T-helper 2 cell treated with Interferon-gamma antibody and Interleukin-4, amounts not matched to agents 5 μg/mL and 100 μg/mL, for 36 hours (primary cell): ENCODE data around the gene MAPK8IP3.
"Not testable (repeated sequence)": the region's sequence is repeated elsewhere in the genome, so short reads cannot be mapped to it uniquely, and the experiment has no call there.

Source experiments
- DNase-seq: peaks from one replicate; pipeline ENCODE4 v3.0.0; 2021; ENCODE audit warnings: low spot score
- H3K27ac Mint-ChIP-seq: one replicate; pipeline ENCODE4 v1.8.0; 2021; ENCODE audit warnings: mild to moderate bottlenecking, mixed read lengths
- H3K27me3 Mint-ChIP-seq: one replicate; pipeline ENCODE4 v1.8.0; 2021; ENCODE audit warnings: low read depth, mixed read lengths
- H3K36me3 Mint-ChIP-seq: one replicate; pipeline ENCODE4 v1.8.0; 2021; ENCODE audit warnings: low read depth, mixed read lengths
- H3K4me1 Mint-ChIP-seq: one replicate; pipeline ENCODE4 v1.8.0; 2021; ENCODE audit warnings: low read depth, mixed read lengths
- H3K4me3 Mint-ChIP-seq: one replicate; pipeline ENCODE4 v1.8.0; 2022; ENCODE audit warnings: mild to moderate bottlenecking, moderate library complexity, mixed read lengths
- H3K9me3 Mint-ChIP-seq: one replicate; pipeline ENCODE4 v1.8.0; 2021; ENCODE audit warnings: mixed read lengths

The MAPK8IP3 gene

DNA sequence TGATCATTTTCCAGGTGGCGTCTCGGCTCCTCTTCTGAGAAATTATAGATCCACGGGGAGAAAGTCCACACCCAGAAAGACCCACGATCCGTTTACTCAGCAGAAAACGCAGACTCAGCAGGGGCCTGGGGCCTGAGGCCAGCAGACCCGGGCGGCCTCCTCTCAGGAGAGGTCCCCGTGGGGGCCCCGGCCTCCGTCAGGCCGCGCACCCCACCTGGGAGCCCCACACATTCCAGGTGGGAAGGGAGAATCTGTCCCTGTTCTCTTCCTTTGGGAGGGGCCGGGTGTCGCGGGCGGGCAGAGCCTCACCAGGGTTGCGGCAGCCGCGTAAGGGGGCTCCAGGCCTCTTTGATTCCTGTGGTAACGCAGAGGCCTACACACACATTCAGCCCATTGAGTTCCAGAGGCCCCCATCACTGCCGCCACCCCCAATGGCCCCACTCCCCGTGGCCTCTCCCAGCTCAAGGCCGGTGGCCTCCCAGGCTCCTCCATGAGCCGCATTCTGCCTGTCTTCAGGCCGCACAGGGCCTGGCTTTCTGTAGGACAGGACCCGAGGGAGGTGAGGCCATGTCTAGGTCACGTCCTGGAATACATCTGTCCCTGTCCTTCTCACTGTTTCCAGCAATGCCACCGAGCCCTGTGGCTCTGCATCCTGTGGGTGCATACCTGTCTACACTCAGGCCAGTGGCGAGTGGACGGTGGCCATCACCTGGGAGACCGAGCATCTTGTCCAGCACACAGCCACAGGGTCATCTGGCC is 89.1 kb downstream of the MAPK8IP3 start:
- H3K9me3 Mint-ChIP-seq, result peaks cover 13% of the 10 kb centered on the region
- no peaks in the 10 kb centered on the region for H3K27me3 Mint-ChIP-seq
- no peak overlapping the region for H3K27ac Mint-ChIP-seq
- peaks cover 4% of the 10 kb centered on the region for H3K36me3 Mint-ChIP-seq
- no peaks in the 10 kb centered on the region for H3K4me1 Mint-ChIP-seq
- DNase-seq, result no peak
- H3K4me3 Mint-ChIP-seq, result no peak overlapping the region

DNA sequence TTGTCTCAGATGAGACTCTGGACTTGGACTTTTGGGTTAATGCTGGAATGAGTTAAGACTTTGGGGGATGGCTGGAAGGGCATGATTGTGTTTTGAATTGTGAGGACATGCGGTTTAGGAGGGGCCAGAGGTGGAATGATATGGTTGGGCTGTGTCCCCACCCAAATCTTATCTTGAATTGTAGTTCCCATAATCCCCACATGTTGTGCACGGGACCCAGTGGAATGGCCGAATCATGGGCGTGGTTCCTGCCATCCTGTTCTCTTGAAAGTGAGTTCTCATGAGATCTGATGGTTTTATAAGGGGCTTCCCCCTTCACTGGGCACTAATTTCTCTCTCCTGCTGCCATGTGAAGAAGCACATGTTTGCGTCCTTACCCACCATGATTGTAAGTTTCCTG is 93.3 kb downstream of the MAPK8IP3 start:
- not testable (repeated sequence) for H3K4me3 Mint-ChIP-seq, DNase-seq, H3K4me1 Mint-ChIP-seq, H3K27ac Mint-ChIP-seq, H3K27me3 Mint-ChIP-seq, H3K36me3 Mint-ChIP-seq
- peaks cover 13% of the 10 kb centered on the region for H3K9me3 Mint-ChIP-seq

DNA sequence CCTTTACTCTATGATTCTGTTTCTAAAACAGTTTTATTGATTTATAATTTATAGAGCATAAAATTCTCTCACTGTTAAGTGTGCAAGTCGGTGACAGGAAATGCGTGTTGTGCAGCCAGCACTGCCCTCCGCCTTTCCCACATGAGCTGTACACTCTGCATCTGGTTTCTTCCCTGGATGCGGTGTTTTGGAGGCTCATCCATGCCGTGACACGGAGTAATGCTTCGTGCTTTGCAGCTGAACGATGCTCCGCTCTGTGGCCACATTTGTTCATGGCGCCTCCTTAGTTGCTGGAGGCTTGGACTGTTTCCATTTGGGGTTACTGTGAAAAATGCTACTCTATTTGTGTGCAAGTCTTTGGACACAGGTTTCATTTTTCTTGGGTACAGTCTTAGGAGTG is 94.7 kb downstream of the MAPK8IP3 start:
- Mint-ChIP-seq H3K9me3 (peaks cover 13% of the 10 kb centered on the region), H3K27me3 (no peaks in the 10 kb centered on the region), H3K4me3 (no peak overlapping the region)

GRCh38 chr16:1807626-1808025 is 101.6 kb downstream of the MAPK8IP3 start:
- Mint-ChIP-seq H3K4me1 (peaks cover 2% of the 10 kb centered on the region), H3K27me3 (no peaks in the 10 kb centered on the region), H3K9me3 (no peaks in the 10 kb centered on the region), H3K4me3 (no peak overlapping the region), H3K36me3 (peaks cover 15% of the 10 kb centered on the region), H3K27ac (no peak overlapping the region)
- DNase-seq, result no peak

More for the DNA sequence above, 94.7 kb downstream of the MAPK8IP3 start:
- no peaks in the 10 kb centered on the region for H3K4me1 Mint-ChIP-seq
- DNase-seq, result no peak
- H3K36me3 Mint-ChIP-seq, result peaks cover 2% of the 10 kb centered on the region
- no peak overlapping the region for H3K27ac Mint-ChIP-seq

DNA sequence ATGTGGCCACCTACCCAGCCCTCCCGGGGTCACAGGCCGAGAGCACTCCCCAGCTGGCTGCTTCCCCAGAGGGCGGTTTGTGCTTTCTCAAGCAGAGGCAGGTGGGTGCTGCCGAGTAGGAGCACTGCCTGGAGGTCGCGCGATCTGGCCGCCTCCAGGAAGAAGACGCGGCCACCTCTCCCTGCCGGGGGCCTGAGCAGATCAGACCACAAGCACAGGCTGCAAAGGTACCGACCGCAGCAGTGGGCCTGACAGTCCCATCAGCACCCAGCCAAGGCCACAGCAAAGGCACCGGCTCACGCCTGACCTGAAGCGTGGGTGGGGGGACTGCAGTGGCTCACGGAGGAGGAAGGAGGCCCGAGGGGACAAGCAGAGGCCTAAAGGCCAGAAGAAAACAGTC is 102.7 kb downstream of the MAPK8IP3 start:
- DNase-seq, result no peak
- no peak overlapping the region for H3K4me3 Mint-ChIP-seq
- peaks cover 6% of the 10 kb centered on the region for H3K4me1 Mint-ChIP-seq
- H3K27ac Mint-ChIP-seq, result no peak overlapping the region
- no peaks in the 10 kb centered on the region for H3K9me3 Mint-ChIP-seq
- H3K36me3 Mint-ChIP-seq, result peaks cover 21% of the 10 kb centered on the region
- H3K27me3 Mint-ChIP-seq, result no peaks in the 10 kb centered on the region

DNA sequence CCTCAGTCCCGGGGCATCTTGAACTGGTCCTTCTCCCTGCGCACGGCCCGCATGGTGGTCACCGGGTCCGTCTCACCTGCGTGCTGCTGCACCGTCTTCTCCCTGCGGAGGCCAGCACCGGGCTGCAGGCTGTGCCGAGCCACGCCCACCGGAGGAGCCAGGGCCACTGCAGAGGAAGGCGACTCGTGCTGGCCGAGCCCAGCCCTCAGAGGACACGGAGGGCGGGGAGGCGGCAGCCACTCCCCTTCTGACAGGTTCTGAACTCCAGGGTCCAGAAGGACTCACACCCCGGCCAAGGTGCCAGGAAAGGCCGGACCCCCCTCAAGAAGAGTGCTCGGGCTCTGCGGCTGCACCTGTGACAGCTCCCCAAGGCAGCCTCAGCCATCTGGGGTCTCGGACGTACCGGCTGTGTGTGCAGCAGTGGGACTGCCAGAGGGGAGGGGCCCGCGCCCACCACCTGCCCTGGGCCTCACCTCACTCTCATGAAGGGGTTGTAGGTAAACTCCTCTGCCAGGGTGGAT is 103.3 kb downstream of the MAPK8IP3 start:
- no peak for DNase-seq
- no peak overlapping the region for H3K4me3 Mint-ChIP-seq
- H3K27ac Mint-ChIP-seq, result no peak overlapping the region
- H3K27me3 Mint-ChIP-seq, result no peaks in the 10 kb centered on the region
- H3K36me3 Mint-ChIP-seq, result peaks cover 21% of the 10 kb centered on the region
- no peaks in the 10 kb centered on the region for H3K9me3 Mint-ChIP-seq
- H3K4me1 Mint-ChIP-seq, result peaks cover 6% of the 10 kb centered on the region

GRCh38 chr16:1810106-1810505 is 104.1 kb downstream of the MAPK8IP3 start:
- Mint-ChIP-seq H3K27me3 (no peaks in the 10 kb centered on the region), H3K27ac (no peak overlapping the region), H3K4me1 (peaks cover 6% of the 10 kb centered on the region), H3K4me3 (no peak overlapping the region), H3K36me3 (peaks cover 21% of the 10 kb centered on the region), H3K9me3 (no peaks in the 10 kb centered on the region)
- DNase-seq, result no peak

DNA sequence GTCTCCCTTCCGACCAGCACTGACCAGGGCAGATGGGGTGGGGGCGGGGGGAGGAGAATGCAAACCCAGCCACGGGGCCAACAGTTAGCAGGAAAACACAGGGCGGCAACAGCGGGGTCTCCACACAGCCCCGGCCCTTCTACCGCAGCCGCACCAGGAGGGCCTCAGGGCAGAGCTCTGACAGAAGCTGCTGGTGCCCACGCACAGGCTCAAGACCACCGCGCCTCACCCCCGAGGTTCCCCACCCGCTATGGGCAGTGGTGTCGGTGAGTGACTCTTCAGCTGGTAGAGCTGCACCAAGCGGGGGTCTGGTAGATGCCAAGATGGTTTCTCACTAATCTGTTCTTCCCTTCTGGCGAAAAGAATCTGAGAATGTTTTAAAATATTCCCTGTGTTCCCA is 104.5 kb downstream of the MAPK8IP3 start:
- H3K27me3 Mint-ChIP-seq, result no peaks in the 10 kb centered on the region
- no peak overlapping the region for H3K4me3 Mint-ChIP-seq
- no peaks in the 10 kb centered on the region for H3K9me3 Mint-ChIP-seq
- no peak overlapping the region for H3K27ac Mint-ChIP-seq
- peaks cover 6% of the 10 kb centered on the region for H3K4me1 Mint-ChIP-seq
- DNase-seq, result no peak
- peaks cover 24% of the 10 kb centered on the region for H3K36me3 Mint-ChIP-seq

DNA sequence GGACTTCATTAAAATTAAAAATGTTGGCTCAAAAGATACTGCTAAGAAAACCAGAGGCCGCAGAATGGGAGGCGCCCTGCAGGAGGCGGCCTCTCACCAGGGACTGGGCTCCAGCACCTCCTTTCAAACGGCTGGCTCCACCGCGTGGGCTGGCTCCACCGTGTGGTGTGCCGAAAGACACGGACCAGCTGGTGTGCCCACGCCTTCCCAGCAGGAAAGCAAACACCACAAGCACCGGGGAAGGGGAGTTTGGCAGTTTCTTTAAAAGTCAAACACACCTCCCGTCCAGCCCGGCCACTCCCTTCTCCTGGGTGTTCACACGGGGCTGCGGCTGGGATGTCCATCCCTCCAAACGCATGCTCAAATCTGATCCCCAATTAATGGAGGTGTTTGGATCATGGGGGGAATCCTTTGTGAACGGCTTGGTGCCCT is 106.8 kb downstream of the MAPK8IP3 start:
- DNase-seq, result peak; percentile 53
- Mint-ChIP-seq H3K36me3 (peaks cover 13% of the 10 kb centered on the region), H3K4me3 (no peak overlapping the region), H3K27me3 (no peaks in the 10 kb centered on the region), H3K4me1 (peaks cover 6% of the 10 kb centered on the region), H3K9me3 (no peaks in the 10 kb centered on the region), H3K27ac (no peak overlapping the region)

- H3K27ac Mint-ChIP-seq, result no peak overlapping the region
- no peak overlapping the region for H3K4me3 Mint-ChIP-seq
- DNase-seq, result no peak
- no peaks in the 10 kb centered on the region for H3K27me3 Mint-ChIP-seq
- H3K4me1 Mint-ChIP-seq, result peaks cover 6% of the 10 kb centered on the region
- H3K9me3 Mint-ChIP-seq, result no peaks in the 10 kb centered on the region
- peaks cover 10% of the 10 kb centered on the region for H3K36me3 Mint-ChIP-seq
These were observed 109.5 kb downstream of the MAPK8IP3 start for GRCh38 chr16:1815461-1815860.

- H3K9me3 Mint-ChIP-seq, result no peaks in the 10 kb centered on the region
- H3K4me1 Mint-ChIP-seq, result peaks cover 6% of the 10 kb centered on the region
- peaks cover 10% of the 10 kb centered on the region for H3K36me3 Mint-ChIP-seq
- no peak for DNase-seq
- no peaks in the 10 kb centered on the region for H3K27me3 Mint-ChIP-seq
- no peak overlapping the region for H3K27ac Mint-ChIP-seq
- no peak overlapping the region for H3K4me3 Mint-ChIP-seq
These were observed 110.6 kb downstream of the MAPK8IP3 start for GRCh38 chr16:1816396-1817275.

DNA sequence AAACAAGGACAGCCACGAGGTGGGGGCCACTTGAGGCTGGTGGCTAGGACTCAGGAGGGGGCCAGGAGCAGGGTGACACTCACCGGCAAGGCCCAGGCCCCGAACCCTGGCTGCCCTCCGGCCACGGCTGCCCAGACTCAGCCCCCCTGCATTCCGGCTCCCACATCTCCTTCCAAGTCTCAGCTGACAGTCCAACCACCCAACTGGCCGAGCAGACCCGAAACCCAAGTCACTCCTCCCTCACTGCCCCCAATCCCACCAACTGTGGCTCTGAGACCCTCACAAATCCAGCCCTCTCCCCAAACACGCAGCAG is 111.2 kb downstream of the MAPK8IP3 start:
- Mint-ChIP-seq H3K4me3 (no peak overlapping the region), H3K27ac (no peak overlapping the region), H3K36me3 (peaks cover 10% of the 10 kb centered on the region), H3K4me1 (peaks cover 6% of the 10 kb centered on the region), H3K27me3 (no peaks in the 10 kb centered on the region), H3K9me3 (no peaks in the 10 kb centered on the region)
- DNase-seq, result no peak

- Mint-ChIP-seq H3K4me3 (no peak overlapping the region), H3K36me3 (peaks cover 12% of the 10 kb centered on the region), H3K4me1 (peaks cover 4% of the 10 kb centered on the region), H3K27me3 (no peaks in the 10 kb centered on the region), H3K27ac (no peak overlapping the region), H3K9me3 (no peaks in the 10 kb centered on the region)
- DNase-seq, result no peak
These were observed 111.7 kb downstream of the MAPK8IP3 start for GRCh38 chr16:1817716-1818115.

- Mint-ChIP-seq H3K4me3 (no peak overlapping the region), H3K27ac (no peak overlapping the region), H3K9me3 (no peaks in the 10 kb centered on the region), H3K36me3 (peaks cover 9% of the 10 kb centered on the region), H3K4me1 (peaks cover under 1% of the 10 kb centered on the region), H3K27me3 (no peaks in the 10 kb centered on the region)
- no peak for DNase-seq
These were observed 112.3 kb downstream of the MAPK8IP3 start for GRCh38 chr16:1818204-1818872.
